Measurements from ENCODE around the gene EPHB4.

GRCh38 chr7:100808354-100808875 lies 18.9 kb downstream of the EPHB4 start:
- TF ChIP-seq CTCF (conservative IDR thresholded peaks at IDR 0.05; ENCODE audit: low read length) (no peak), EZH2phosphoT487 (IDR thresholded peaks at IDR 0.05; ENCODE audit: borderline replicate concordance) (no peak)

Data from Loucy (cell line).